Activated CD8-positive, alpha-beta memory T cell treated with anti-CD3 and anti-CD28 coated beads for 1 hour (primary cell): ENCODE data around the gene CPLANE1.
"Not testable (repeated sequence)": the region's sequence is repeated elsewhere in the genome, so short reads cannot be mapped to it uniquely, and the experiment has no call there.

Experiments used
- DNase-seq, 2 donors: peaks; one replicate each; pipeline ENCODE4 v3.0.0-alpha.2; 2020; ENCODE audit warnings: low read depth in 1 of 2; ENCODE audit errors: extremely low read depth in 1 of 2

The CPLANE1 gene

GRCh38 chr5:37208883-37209797, 40.0 kb downstream of the CPLANE1 start:
- DNase-seq, result no peak

DNA sequence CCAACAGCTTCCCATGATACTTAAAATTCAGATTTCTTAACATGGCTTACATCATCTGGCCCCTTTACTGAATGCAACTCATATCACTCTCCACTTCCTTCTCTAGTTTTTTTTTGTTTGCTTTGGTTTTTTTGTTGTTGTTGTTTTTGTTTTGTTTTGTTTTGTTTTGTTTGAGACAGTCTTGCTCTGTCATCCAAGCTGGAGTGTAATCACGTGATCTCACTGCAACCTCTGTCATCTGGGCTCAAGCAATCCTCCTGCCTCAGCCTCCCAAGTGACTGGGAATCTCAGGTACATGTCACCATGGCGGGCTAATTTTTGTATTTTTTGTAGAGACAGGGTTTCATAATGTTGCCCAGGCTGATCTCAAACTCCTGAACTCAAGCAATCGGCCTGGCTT, 41.4 kb downstream of the CPLANE1 start:
- DNase-seq, result no peak

- DNase-seq, result no peak
Measured at GRCh38 chr5:37206736-37207135, 42.4 kb downstream of the CPLANE1 start.

DNA sequence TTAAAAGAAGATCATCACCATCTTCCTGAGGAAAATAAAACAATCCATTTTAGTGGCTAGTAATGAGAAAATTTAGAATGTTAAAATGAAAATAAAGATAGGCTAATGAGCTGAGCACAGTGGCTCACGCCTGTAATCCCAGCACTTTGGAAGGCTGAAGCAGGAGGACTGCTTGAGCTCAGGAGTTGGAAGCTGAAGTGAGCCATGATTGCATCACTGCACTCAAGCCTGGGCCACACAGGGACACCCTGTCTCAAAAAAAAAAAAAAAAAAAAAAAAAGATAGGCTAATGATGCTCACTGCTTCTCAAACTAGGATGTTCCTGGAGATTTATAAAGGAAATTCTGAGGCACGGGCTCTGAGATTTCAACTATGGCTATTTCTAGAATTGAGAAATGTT, 50.3 kb downstream of the CPLANE1 start:
- no peak for DNase-seq

DNA sequence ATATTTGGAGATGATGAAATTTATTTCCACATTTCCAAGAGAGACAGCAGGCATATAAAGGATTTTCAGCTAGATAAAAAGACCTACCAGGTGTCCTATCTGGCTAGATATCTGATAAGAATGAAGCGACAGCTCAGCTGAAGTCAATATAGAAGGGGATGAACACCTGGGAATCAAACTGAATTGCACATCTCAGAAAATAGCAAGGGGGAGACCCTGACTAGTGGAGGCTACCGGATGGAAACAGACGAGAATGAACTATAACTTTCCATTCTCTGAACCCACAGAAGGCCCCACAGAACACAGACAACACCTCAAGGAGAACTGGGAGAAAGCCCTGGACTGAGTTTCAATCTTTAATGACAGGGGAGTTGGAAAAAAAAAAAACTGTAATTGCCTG, 51.1 kb downstream of the CPLANE1 start:
- DNase-seq, result no peak

DNA sequence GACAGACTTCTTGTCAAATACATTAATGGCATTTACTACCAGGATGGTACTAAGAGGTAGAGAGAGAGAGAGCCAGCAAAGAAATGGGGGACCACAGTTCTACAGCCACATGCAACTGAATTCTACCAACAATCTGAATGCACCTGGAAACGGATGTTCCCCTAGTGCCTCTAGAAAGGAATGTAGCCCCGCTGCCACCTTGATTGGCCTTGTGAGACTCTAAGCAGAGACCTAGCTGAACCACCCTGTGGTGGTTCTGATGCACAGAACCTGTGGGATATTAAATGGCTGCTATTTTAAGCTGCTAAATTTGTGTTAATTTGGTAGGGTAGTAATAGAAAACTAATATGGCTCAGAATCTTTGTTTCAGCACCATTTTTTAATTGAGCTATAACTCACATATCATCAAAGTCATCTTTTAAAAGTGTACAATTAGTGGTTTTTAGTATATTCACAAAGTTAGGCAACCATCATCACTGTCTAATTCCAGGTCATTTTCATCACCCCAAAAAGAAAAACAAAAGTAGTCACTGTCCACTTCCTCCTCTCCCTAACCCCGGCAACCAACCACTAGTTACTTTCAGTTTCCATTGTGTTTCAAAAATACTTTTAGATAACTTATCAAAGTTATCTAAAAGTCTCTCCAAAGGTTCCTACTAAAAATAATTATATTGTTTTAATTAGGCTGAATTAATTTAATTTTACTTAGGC, 51.7 kb downstream of the CPLANE1 start:
- no peak for DNase-seq

- DNase-seq, result no peak
Measured at GRCh38 chr5:37190592-37190991, 58.6 kb downstream of the CPLANE1 start.

DNA sequence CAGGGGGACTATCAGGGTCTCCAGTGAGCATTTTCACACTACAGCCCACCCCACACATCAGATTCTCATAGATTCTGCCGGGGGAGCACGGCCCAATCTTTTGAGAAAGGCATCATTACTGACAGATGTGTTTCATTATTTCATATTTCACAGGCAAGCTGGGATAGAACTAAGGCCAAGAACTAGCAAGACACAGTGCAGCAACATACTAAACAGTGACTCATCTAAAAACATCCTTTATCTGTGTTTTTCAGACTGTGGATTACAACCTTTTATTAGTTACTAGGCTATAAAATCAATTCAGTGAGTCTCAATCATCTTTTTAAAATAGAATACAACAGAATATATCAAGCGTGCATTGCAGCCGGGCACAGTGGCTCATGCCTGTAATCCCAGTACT, 59.8 kb downstream of the CPLANE1 start:
- no peak for DNase-seq

- no peak for DNase-seq
Measured at GRCh38 chr5:37187465-37187977, 61.7 kb downstream of the CPLANE1 start.

DNA sequence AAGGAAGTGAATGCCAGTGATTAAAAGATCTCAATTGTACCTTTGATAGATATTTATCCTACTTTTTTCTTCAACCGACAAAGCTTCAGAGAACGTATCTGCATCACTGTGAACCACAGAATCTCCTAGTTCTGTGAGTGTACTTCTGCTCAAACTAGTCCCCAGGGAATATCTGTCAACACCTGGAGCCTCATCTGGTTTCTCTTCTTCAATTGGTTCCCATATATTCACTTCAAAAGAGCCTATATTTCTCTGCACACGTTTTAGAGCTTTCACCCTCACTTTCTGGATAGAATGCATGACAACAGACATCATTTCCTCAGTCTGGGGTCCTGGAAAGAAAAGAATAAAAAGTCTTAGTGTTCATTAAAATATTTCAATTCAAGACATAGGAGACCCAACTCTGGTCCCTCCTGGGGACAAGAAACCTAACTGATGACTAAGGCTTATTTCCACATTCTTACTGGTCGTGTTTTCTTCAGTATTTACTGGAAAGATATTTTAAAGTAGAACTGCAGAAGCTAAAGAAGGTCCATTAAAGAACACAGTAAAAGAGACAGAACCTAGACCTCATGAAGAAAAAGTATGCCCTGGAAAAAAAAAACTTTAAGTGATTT, 64.3 kb downstream of the CPLANE1 start:
- no peak for DNase-seq

- no peak for DNase-seq
Measured at GRCh38 chr5:37182667-37183066, 66.5 kb downstream of the CPLANE1 start.

GRCh38 chr5:37174928-37175327, 74.2 kb downstream of the CPLANE1 start:
- no peak for DNase-seq

- no peak for DNase-seq
Measured at GRCh38 chr5:37172957-37173356, 76.2 kb downstream of the CPLANE1 start.

DNA sequence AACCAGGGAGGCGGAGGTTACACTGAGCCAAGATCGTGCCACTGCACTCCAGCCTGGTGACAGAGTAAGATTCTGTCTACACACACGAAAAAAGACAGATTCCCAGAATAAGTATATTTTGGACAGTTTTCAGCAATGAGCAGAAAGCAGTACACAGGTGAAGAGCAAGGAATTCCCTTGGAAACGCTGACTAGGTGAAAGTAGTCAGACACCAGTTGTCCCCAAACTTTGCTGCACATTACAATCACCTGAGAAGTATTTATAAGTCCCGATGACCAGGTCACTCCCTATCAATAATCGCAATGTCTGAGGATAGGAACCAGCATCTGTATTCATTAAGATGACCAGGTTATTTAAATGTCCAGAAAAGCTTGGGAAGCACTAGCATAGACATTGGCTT, 78.3 kb downstream of the CPLANE1 start:
- DNase-seq, result no peak

- DNase-seq, result no peak
Measured at GRCh38 chr5:37166197-37166596, 83.0 kb downstream of the CPLANE1 start.

GRCh38 chr5:37165761-37166160, 83.4 kb downstream of the CPLANE1 start:
- no peak for DNase-seq

- DNase-seq, result no peak
Measured at GRCh38 chr5:37153661-37154060, 95.5 kb downstream of the CPLANE1 start.

DNA sequence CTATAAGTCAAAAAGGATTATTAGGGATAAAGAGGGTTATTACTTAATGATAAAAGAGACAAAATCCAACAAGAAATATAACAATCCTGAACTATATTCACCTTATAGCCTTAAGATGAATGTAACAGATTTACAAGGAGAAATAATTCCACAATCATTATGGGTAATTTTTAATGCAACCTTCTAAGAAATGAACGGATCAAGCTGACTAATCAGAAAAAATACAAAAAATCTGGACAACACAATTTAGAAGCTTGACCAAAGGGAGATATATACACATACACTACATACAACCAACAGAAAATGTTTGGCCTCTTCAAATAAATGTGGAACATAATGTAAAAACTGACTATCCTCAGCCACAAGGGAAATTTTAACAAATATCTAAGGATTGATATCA, 102.3 kb downstream of the CPLANE1 start:
- DNase-seq, result no peak

DNA sequence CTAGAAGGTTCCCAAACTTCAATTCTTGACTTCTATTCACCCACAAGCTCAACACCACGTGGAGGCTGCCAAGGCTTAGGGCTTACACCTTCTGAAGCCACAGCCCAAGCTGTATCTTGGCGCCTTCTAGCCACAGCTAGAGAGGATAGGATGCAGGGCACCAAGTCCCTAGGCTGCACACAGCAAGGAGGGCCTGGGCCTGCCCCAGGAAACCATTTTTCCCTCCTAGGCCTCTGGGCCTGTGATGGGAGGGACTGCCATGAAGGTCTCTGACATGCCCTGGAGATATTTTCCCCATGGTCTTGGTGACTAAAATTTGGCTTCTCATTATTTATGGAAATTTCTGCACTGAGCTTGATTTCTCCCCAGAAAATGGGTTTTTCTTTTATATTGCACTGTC, 112.5 kb downstream of the CPLANE1 start:
- DNase-seq, result no peak

DNA sequence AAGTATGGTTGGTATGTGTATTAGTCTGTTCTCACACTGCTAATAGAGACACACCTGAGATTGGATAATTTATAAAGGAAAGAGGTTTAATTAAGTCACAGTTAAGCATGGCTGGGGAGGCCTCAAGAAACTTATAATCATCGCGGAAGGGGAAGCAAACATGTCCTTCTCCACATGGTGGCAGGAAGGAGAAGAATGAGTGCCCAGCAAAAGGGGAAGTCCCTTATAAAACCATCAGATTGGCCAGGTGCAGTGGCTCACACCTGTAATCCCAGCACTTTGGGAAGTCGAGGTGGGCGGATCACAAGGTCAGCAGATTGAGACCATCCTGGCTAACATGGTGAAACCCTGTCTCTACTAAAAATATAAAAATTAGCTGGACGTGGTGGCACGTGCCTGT, 113.9 kb downstream of the CPLANE1 start:
- DNase-seq, result not testable (repeated sequence)

DNA sequence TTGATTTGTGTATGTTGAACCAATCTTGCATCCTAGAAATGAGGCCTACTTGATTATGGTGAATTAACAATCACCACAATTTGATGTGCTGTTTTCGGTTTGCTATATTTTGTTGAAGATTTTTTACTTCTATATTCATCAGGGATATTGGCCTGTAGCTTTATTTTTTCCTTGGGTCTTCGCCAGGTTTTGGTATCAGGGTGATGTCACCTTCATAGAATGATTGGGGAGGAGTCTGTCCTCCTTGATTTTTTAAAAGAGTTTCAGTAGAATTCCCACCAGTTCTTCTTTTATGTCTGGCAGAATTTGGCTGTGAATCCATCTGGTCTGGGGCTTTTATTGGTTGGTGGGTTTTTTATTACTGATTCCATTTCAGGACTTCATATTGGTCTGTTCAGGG, 115.2 kb downstream of the CPLANE1 start:
- no peak for DNase-seq

- DNase-seq, result no peak
Measured at GRCh38 chr5:37132646-37133045, 116.5 kb downstream of the CPLANE1 start.
